H9 (cell line): ENCODE measurements around the gene ASTN2. TPM values are rescaled to one million over a fixed set of nuclear protein-coding genes. Genes with fewer than 3 reads are reported as not detected.

ENCODE experiments used
- DNase-seq: peaks from one replicate; pipeline ENCODE4 v3.0.0-alpha.2; 2017
- H2AFZ ChIP-seq: one replicate; pipeline ENCODE4 v1.6.1; 2013; ENCODE audit warnings: mild to moderate bottlenecking, low read length, control low read depth, moderate library complexity
- H2AK5ac ChIP-seq: 2 replicates; pipeline ENCODE4 v1.6.1; 2013; ENCODE audit warnings: low read length, control low read depth, mixed read lengths; ENCODE audit not compliant: insufficient read length
- H2BK120ac ChIP-seq: one replicate; pipeline ENCODE4 v1.6.1; 2013; ENCODE audit warnings: low read depth, mild to moderate bottlenecking, low read length, control low read depth, inconsistent platforms; ENCODE audit not compliant: poor library complexity, severe bottlenecking
- H2BK12ac ChIP-seq: 2 replicates; pipeline ENCODE4 v1.6.1; 2013; ENCODE audit warnings: low read length, control low read depth, mixed read lengths, low read depth; ENCODE audit not compliant: insufficient read length
- H2BK15ac ChIP-seq: 2 replicates; pipeline ENCODE4 v1.6.1; 2013; ENCODE audit warnings: low read depth, low read length, control low read depth
- H2BK20ac ChIP-seq: one replicate; pipeline ENCODE4 v1.6.1; 2013; ENCODE audit warnings: low read depth, mild to moderate bottlenecking, low read length, control low read depth, inconsistent platforms; ENCODE audit not compliant: poor library complexity, severe bottlenecking
- H2BK5ac ChIP-seq: 2 replicates; pipeline ENCODE4 v1.6.1; 2013; ENCODE audit warnings: low read length, control low read depth, mixed read lengths; ENCODE audit not compliant: insufficient read length
- H3K14ac ChIP-seq: 2 replicates; pipeline ENCODE4 v1.6.1; 2013; ENCODE audit warnings: low read length, control low read depth; ENCODE audit not compliant: insufficient read depth
- H3K18ac ChIP-seq: 2 replicates; pipeline ENCODE4 v1.6.1; 2013; ENCODE audit warnings: low read depth, mild to moderate bottlenecking, mixed read lengths, low read length, control low read depth; ENCODE audit not compliant: insufficient read length
- H3K23ac ChIP-seq: 2 replicates; pipeline ENCODE4 v1.6.1; 2013; ENCODE audit warnings: low read length, control low read depth, mixed read lengths, low read depth; ENCODE audit not compliant: insufficient read length
- H3K23me2 ChIP-seq: 2 replicates; pipeline ENCODE4 v1.6.1; 2013; ENCODE audit warnings: low read depth, mild to moderate bottlenecking, mixed read lengths, low read length, control low read depth; ENCODE audit not compliant: insufficient read length, poor library complexity, severe bottlenecking
- H3K27ac ChIP-seq: 2 replicates; pipeline ENCODE4 v1.5.1; 2013; ENCODE audit warnings: low read length, control low read depth, mixed read lengths, low read depth; ENCODE audit not compliant: insufficient read length
- H3K27me3 ChIP-seq: 2 replicates; pipeline ENCODE4 v1.6.1; 2013; ENCODE audit warnings: low read length, control low read depth, inconsistent platforms; ENCODE audit not compliant: insufficient read depth
- H3K4ac ChIP-seq: 2 replicates; pipeline ENCODE4 v1.6.1; 2013; ENCODE audit warnings: low read depth, mild to moderate bottlenecking, control low read depth, inconsistent platforms, low read length, moderate library complexity
- H3K4me1 ChIP-seq: 2 replicates; pipeline ENCODE4 v1.6.1; 2013; ENCODE audit warnings: low read length, control low read depth, inconsistent platforms; ENCODE audit not compliant: insufficient read depth
- H3K4me2 ChIP-seq: 2 replicates; pipeline ENCODE4 v1.6.1; 2013; ENCODE audit warnings: low read length, control low read depth, mixed read lengths; ENCODE audit not compliant: insufficient read length, insufficient read depth
- H3K56ac ChIP-seq: 2 replicates; pipeline ENCODE4 v1.6.1; 2013; ENCODE audit warnings: low read depth, mild to moderate bottlenecking, mixed read lengths, low read length, control low read depth; ENCODE audit not compliant: insufficient read length
- H3K79me1 ChIP-seq: 2 replicates; pipeline ENCODE4 v1.6.1; 2013; ENCODE audit warnings: low read depth, mild to moderate bottlenecking, moderate library complexity, low read length, control low read depth, inconsistent platforms; ENCODE audit not compliant: insufficient read depth, poor library complexity, severe bottlenecking
- H3K79me2 ChIP-seq: 2 replicates; pipeline ENCODE4 v1.6.1; 2013; ENCODE audit warnings: low read length, control low read depth, inconsistent platforms; ENCODE audit not compliant: insufficient read depth
- H3K9ac ChIP-seq: 2 replicates; pipeline ENCODE4 v1.6.1; 2013; ENCODE audit warnings: low read length, control low read depth, mixed read lengths; ENCODE audit not compliant: insufficient read length; ENCODE audit errors: extremely low read depth
- H3K9me3 ChIP-seq: one replicate; pipeline ENCODE4 v1.6.1; 2013; ENCODE audit warnings: low read depth, low read length, inconsistent platforms; ENCODE audit not compliant: control insufficient read depth
- H3T11ph ChIP-seq: one replicate; pipeline ENCODE4 v1.6.1; 2013; ENCODE audit warnings: mild to moderate bottlenecking, low read length, control low read depth, inconsistent platforms
- H4K20me1 ChIP-seq: one replicate; pipeline ENCODE4 v1.6.1; 2013; ENCODE audit not compliant: control insufficient read depth, insufficient read length, insufficient read depth
- H4K5ac ChIP-seq: 2 replicates; pipeline ENCODE4 v1.6.1; 2013; ENCODE audit warnings: low read depth, mild to moderate bottlenecking, mixed read lengths, low read length, control low read depth; ENCODE audit not compliant: insufficient read length
- H4K8ac ChIP-seq: replicated peaks from 2 replicates; pipeline ENCODE4 v1.6.1; 2013; ENCODE audit warnings: low read length, control low read depth, mixed read lengths, low read depth; ENCODE audit not compliant: insufficient read length
- H4K91ac ChIP-seq: 2 replicates; pipeline ENCODE4 v1.6.1; 2013; ENCODE audit warnings: low read depth, mild to moderate bottlenecking, moderate library complexity, mixed read lengths, low read length, control low read depth; ENCODE audit not compliant: insufficient read length
- H3K27ac Mint-ChIP-seq, 3 experiments: 2 replicates in 2 of 3; 3 replicates in 1 of 3; pipeline ENCODE4 v1.8.0; 2020 to 2021; ENCODE audit warnings: mixed read lengths in 3 of 3, mild to moderate bottlenecking in 1 of 3, moderate library complexity in 1 of 3
- H3K27me3 Mint-ChIP-seq: 2 replicates; pipeline ENCODE4 v1.8.0; 2021; ENCODE audit warnings: low read depth, mild to moderate bottlenecking, moderate library complexity, mixed read lengths
- H3K36me3 Mint-ChIP-seq, 3 experiments: 2 replicates in 2 of 3; 3 replicates in 1 of 3; pipeline ENCODE4 v1.8.0; 2020 to 2021; ENCODE audit warnings: low read depth in 3 of 3, mixed read lengths in 3 of 3; ENCODE audit not compliant: insufficient read depth in 1 of 3
- H3K4me1 Mint-ChIP-seq, 2 experiments: 2 replicates each; pipeline ENCODE4 v1.8.0; 2020; ENCODE audit warnings: mixed read lengths in 2 of 2
- H3K4me3 Mint-ChIP-seq, 2 experiments: 2 replicates in 1 of 2; 3 replicates in 1 of 2; pipeline ENCODE4 v1.8.0; 2020 to 2021; ENCODE audit warnings: mild to moderate bottlenecking in 2 of 2, mixed read lengths in 2 of 2, moderate library complexity in 1 of 2
- H3K9me3 Mint-ChIP-seq, 2 experiments: 2 replicates in 1 of 2; 3 replicates in 1 of 2; pipeline ENCODE4 v1.8.0; 2020; ENCODE audit warnings: mild to moderate bottlenecking in 2 of 2, mixed read lengths in 2 of 2, moderate library complexity in 1 of 2
- WGBS: extraction: QIAGEN DNeasy Blood & Tissue Kit; methylation state at CpG from one replicate; pipeline ENCODE4 v1.1.7; 2013; ENCODE audit warnings: missing lambda C conversion rate, low lambda C conversion rate, mixed read lengths; ENCODE audit not compliant: insufficient read length; ENCODE audit errors: extremely low coverage; 5-methylcytosine and 5-hydroxymethylcytosine counted together
- total RNA-seq: library from RNA; stranded (reverse); gene quantifications from 2 replicates; pipeline ENCODE4 v1.2.1, GENCODE V29; 2021
- TF ChIP-seq, protein P1 (sequence below): fragments of 200-600 bp; sonication (generic); conservative IDR thresholded peaks from 3 replicates; pipeline ENCODE4 v1.8.0; 2021; ENCODE audit warnings: antibody characterized with exemption, mild to moderate bottlenecking

The ASTN2 gene
- total RNA-seq, 1 experiment from 2014 or later = 9.7 TPM

DNA sequence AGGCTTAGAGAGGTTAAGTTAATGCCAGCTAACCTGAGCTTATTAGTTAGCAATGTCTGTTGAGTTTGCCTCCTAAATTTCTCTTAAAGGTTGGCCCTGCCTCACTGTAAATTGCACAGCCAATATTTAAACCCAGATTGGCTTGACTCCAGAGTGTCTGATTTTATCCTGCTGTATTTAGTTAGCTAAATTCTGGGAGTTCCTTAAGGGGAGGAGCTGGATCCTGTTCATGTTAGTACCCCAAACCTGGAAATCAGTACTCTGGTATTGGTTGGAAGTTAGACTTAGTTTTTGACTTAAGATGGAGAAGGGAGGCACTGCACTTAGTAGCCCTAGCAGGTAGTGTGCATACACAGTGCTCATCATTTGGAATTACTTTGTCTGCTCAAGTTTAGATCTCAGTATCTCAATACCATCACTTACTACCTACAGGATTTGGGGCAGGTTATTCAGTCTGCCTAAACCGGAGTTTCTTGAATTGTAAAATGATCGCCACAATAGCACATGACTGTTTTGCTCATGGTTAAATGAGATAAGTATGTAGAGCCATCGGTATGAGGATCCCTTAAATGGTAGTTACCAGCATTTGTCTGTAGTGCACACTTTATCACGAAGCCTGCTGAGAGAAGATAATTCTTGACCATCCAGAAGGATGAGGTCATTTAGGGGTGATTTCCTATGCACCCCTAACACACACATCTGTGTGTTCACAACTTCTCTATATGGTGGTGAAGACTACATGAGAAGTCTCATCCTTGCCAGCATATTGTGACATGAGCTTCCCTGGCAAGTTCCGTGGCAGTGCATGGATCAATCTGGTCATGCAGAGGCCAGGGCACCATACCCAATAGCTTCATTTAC, 992.5 kb downstream of the ASTN2 start:
- Mint-ChIP-seq H3K27me3 (no peaks in the 10 kb centered on the region), H3K27ac (peak overlapping the region in 1 of 3 experiments; percentile 30; a peak in 2 of 7 replicates), H3K4me1 (no peaks in the 10 kb centered on the region), H3K4me3 (no peak overlapping the region), H3K9me3 (no peaks in the 10 kb centered on the region), H3K36me3 (peaks cover 0 to 8% (median 4%) of the 10 kb centered on the region in 3 experiments; a peak in 4 of 7 replicates)
- H3K79me2 ChIP-seq = no peaks in the 10 kb centered on the region
- no peak overlapping the region for H3K9ac ChIP-seq
- no peaks in the 10 kb centered on the region for H3K23me2 ChIP-seq
- H3K4me2 ChIP-seq = no peak overlapping the region
- H2BK15ac ChIP-seq = no peak overlapping the region
- DNase-seq = no peak
- no peak overlapping the region for H4K91ac ChIP-seq
- H2BK12ac ChIP-seq = no peak overlapping the region
- H3K27ac ChIP-seq = no peak overlapping the region
- no peak overlapping the region for H3K23ac ChIP-seq
- H3K14ac ChIP-seq = no peak overlapping the region
- H3K9me3 ChIP-seq = no peaks in the 10 kb centered on the region
- no peak overlapping the region for H3T11ph ChIP-seq
- H2BK5ac ChIP-seq = no peak overlapping the region
- H3K56ac ChIP-seq = no peak overlapping the region
- WGBS = no CpG with 5 or more reads among the region's 5 CpGs
- no peaks in the 10 kb centered on the region for H3K4me1 ChIP-seq
- H3K27me3 ChIP-seq = no peaks in the 10 kb centered on the region
- no peak overlapping the region for H3K18ac ChIP-seq
- H3K4ac ChIP-seq = no peak overlapping the region
- no peak overlapping the region for H2AFZ ChIP-seq
- H2BK120ac ChIP-seq = no peak overlapping the region
- H4K8ac ChIP-seq = no peak overlapping the region
- no peak overlapping the region for H4K5ac ChIP-seq
- H4K20me1 ChIP-seq = no peaks in the 10 kb centered on the region
- TF ChIP-seq, protein P1, sequence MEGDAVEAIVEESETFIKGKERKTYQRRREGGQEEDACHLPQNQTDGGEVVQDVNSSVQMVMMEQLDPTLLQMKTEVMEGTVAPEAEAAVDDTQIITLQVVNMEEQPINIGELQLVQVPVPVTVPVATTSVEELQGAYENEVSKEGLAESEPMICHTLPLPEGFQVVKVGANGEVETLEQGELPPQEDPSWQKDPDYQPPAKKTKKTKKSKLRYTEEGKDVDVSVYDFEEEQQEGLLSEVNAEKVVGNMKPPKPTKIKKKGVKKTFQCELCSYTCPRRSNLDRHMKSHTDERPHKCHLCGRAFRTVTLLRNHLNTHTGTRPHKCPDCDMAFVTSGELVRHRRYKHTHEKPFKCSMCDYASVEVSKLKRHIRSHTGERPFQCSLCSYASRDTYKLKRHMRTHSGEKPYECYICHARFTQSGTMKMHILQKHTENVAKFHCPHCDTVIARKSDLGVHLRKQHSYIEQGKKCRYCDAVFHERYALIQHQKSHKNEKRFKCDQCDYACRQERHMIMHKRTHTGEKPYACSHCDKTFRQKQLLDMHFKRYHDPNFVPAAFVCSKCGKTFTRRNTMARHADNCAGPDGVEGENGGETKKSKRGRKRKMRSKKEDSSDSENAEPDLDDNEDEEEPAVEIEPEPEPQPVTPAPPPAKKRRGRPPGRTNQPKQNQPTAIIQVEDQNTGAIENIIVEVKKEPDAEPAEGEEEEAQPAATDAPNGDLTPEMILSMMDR = no peak
- H2AK5ac ChIP-seq = no peak overlapping the region
- no peaks in the 10 kb centered on the region for H3K79me1 ChIP-seq
- no peak overlapping the region for H2BK20ac ChIP-seq
